DOHH2 (cell line): ENCODE measurements around the gene HSPA4.

Experiments
- H3F3A ChIP-seq: fragments of 200-600 bp; sonication (generic), shearing (Covaris generic); 2 replicates; pipeline ENCODE4 v1.6.0; 2016; ENCODE audit warnings: antibody characterized with exemption, mild to moderate bottlenecking; ENCODE audit not compliant: control insufficient read depth, insufficient read depth
- H3K27ac ChIP-seq: fragments of 200-600 bp; sonication (generic); 2 replicates; pipeline ENCODE4 v1.5.1; 2014; ENCODE audit warnings: low read depth, mild to moderate bottlenecking, low read length, moderate library complexity
- H3K27me3 ChIP-seq: fragments of 200-600 bp; sonication (generic); 2 replicates; pipeline ENCODE4 v1.6.1; 2014; ENCODE audit warnings: mild to moderate bottlenecking, low read length, mixed read lengths; ENCODE audit not compliant: control insufficient read depth
- H3K36me3 ChIP-seq: fragments of 200-600 bp; sonication (generic); 2 replicates; pipeline ENCODE4 v1.6.1; 2014; ENCODE audit warnings: mild to moderate bottlenecking, low read length, moderate library complexity, mixed read lengths; ENCODE audit not compliant: control insufficient read depth
- H3K4me1 ChIP-seq: fragments of 200-600 bp; sonication (generic); 2 replicates; pipeline ENCODE4 v1.6.1; 2014; ENCODE audit warnings: mild to moderate bottlenecking, low read length, mixed read lengths; ENCODE audit not compliant: control insufficient read depth
- H3K4me2 ChIP-seq: fragments of 200-600 bp; sonication (generic); 2 replicates; pipeline ENCODE4 v1.6.0; 2014; ENCODE audit warnings: mild to moderate bottlenecking, low read length, moderate library complexity
- H3K4me3 ChIP-seq: fragments of 200-600 bp; sonication (generic); 2 replicates; pipeline ENCODE4 v1.5.1; 2014; ENCODE audit warnings: mild to moderate bottlenecking, low read length, mixed read lengths
- H3K79me2 ChIP-seq: fragments of 200-600 bp; sonication (generic); 2 replicates; pipeline ENCODE4 v1.6.1; 2014; ENCODE audit warnings: mild to moderate bottlenecking, low read length, mixed read lengths; ENCODE audit not compliant: control insufficient read depth
- H3K9me2 ChIP-seq: fragments of 200-600 bp; sonication (generic); replicated peaks from 2 replicates; pipeline ENCODE4 v1.6.1; 2014; ENCODE audit warnings: mild to moderate bottlenecking, low read length, mixed read lengths; ENCODE audit not compliant: control insufficient read depth
- H3K9me3 ChIP-seq: fragments of 200-600 bp; sonication (generic); 2 replicates; pipeline ENCODE4 v1.6.1; 2014; ENCODE audit warnings: antibody characterized with exemption, low read length, mixed read lengths; ENCODE audit not compliant: control insufficient read depth, insufficient read depth
- H4K20me1 ChIP-seq: fragments of 200-600 bp; sonication (generic); 2 replicates; pipeline ENCODE4 v1.6.0; 2014; ENCODE audit warnings: low read depth, mild to moderate bottlenecking, antibody characterized with exemption, low read length, moderate library complexity; ENCODE audit not compliant: control insufficient read depth, insufficient read depth
- CTCF ChIP-seq: fragments of 200-600 bp; sonication (generic); IDR thresholded peaks from one replicate; pipeline ENCODE4 v1.5.1; 2014; ENCODE audit warnings: antibody characterized with exemption, mild to moderate bottlenecking, low read depth, low read length; ENCODE audit not compliant: poor library complexity, severe bottlenecking
- EZH2phosphoT487 ChIP-seq: fragments of 200-600 bp; sonication (generic); IDR thresholded peaks from 2 replicates; pipeline ENCODE4 v1.6.1; 2017; ENCODE audit warnings: borderline replicate concordance, mild to moderate bottlenecking, antibody characterized with exemption, low read length, moderate library complexity, mixed read lengths

The HSPA4 gene

GRCh38 chr5:133052317-133053175 lies 733 bp downstream of the HSPA4 start:
- Histone ChIP-seq H3K4me2 (peak overlapping the region; percentile 96), H3K9me3 (peaks cover 3% of the 10 kb centered on the region; the same call in 1 of the 2 replicates), H3K4me1 (peaks cover 76% of the 10 kb centered on the region), H3K4me3 (peak overlapping the region; percentile 97), H3K9me2 (no peaks in the 10 kb centered on the region), H4K20me1 (peaks cover 33% of the 10 kb centered on the region), H3K36me3 (peaks cover 63% of the 10 kb centered on the region), H3K79me2 (peaks cover 76% of the 10 kb centered on the region), H3K27me3 (no peaks in the 10 kb centered on the region), H3K27ac (peak overlapping the region; percentile 97), H3F3A (peaks cover 23% of the 10 kb centered on the region)
- TF ChIP-seq CTCF (no peak), EZH2phosphoT487 (no peak)

- Histone ChIP-seq H3F3A (peaks cover 18% of the 10 kb centered on the region), H3K4me1 (peaks cover 72% of the 10 kb centered on the region), H3K79me2 (peaks cover 85% of the 10 kb centered on the region), H3K27me3 (no peaks in the 10 kb centered on the region), H3K9me3 (no peaks in the 10 kb centered on the region), H3K36me3 (peaks cover 68% of the 10 kb centered on the region), H3K4me2 (peak overlapping the region; percentile 96), H3K9me2 (no peaks in the 10 kb centered on the region), H3K27ac (no peak overlapping the region), H4K20me1 (peaks cover 37% of the 10 kb centered on the region), H3K4me3 (peak overlapping the region; percentile 97)
- TF ChIP-seq CTCF (no peak), EZH2phosphoT487 (no peak)
These were observed 1.6 kb downstream of the HSPA4 start for GRCh38 chr5:133053448-133053847.

- H3K27ac ChIP-seq = no peak overlapping the region
- no peaks in the 10 kb centered on the region for H3K9me3 ChIP-seq
- TF ChIP-seq CTCF (no peak), EZH2phosphoT487 (no peak)
- H3K27me3 ChIP-seq = no peaks in the 10 kb centered on the region
- H3K4me1 ChIP-seq = peaks cover 61% of the 10 kb centered on the region
- H3K9me2 ChIP-seq = no peaks in the 10 kb centered on the region
- H3K4me3 ChIP-seq = peak overlapping the region; percentile 5
- H3K79me2 ChIP-seq = peaks cover 95% of the 10 kb centered on the region
- H3K4me2 ChIP-seq = peak overlapping the region; percentile 96
- peaks cover 37% of the 10 kb centered on the region for H4K20me1 ChIP-seq
- peaks cover 11% of the 10 kb centered on the region for H3F3A ChIP-seq
- H3K36me3 ChIP-seq = peaks cover 68% of the 10 kb centered on the region
These were observed 3.1 kb downstream of the HSPA4 start for GRCh38 chr5:133054697-133055471.
